ENCODE measurements around the gene ATP5F1C. TPM values are rescaled to one million over a fixed set of nuclear protein-coding genes. Genes with fewer than 3 reads are reported as not detected.

Gene ATP5F1C
- total and polyA plus RNA-seq, 2 experiments from 2014 or later = 332 to 537 TPM

DNA sequence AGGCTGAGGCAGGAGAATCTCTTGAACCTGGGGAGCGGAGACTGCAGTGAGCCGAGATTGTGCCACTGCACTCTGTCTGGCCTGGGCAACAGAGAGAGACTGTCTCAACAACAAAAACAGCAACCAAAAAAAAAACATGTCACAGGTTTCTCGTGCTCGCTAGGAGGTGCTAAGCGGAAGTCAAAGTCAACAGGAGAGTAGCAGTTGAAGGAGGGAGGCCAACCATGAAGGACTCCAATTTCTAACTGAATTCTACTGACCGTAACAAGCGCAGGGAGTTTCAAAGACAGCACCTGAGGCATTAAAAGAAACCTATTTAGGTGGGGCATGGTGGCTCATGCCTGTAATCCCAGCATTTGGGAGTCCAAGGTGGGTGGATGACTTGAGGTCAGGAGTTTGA lies 19.6 kb upstream of the ATP5F1C start:
- TF ChIP-seq ZNF331 (CRISPR knock-in tag; IDR thresholded peaks at IDR 0.05; ENCODE audit: low read depth) = no peak
- no peak for TF ChIP-seq REST (IDR thresholded peaks at IDR 0.05; ENCODE audit: unreplicated experiment)
- TF ChIP-seq, protein P1, sequence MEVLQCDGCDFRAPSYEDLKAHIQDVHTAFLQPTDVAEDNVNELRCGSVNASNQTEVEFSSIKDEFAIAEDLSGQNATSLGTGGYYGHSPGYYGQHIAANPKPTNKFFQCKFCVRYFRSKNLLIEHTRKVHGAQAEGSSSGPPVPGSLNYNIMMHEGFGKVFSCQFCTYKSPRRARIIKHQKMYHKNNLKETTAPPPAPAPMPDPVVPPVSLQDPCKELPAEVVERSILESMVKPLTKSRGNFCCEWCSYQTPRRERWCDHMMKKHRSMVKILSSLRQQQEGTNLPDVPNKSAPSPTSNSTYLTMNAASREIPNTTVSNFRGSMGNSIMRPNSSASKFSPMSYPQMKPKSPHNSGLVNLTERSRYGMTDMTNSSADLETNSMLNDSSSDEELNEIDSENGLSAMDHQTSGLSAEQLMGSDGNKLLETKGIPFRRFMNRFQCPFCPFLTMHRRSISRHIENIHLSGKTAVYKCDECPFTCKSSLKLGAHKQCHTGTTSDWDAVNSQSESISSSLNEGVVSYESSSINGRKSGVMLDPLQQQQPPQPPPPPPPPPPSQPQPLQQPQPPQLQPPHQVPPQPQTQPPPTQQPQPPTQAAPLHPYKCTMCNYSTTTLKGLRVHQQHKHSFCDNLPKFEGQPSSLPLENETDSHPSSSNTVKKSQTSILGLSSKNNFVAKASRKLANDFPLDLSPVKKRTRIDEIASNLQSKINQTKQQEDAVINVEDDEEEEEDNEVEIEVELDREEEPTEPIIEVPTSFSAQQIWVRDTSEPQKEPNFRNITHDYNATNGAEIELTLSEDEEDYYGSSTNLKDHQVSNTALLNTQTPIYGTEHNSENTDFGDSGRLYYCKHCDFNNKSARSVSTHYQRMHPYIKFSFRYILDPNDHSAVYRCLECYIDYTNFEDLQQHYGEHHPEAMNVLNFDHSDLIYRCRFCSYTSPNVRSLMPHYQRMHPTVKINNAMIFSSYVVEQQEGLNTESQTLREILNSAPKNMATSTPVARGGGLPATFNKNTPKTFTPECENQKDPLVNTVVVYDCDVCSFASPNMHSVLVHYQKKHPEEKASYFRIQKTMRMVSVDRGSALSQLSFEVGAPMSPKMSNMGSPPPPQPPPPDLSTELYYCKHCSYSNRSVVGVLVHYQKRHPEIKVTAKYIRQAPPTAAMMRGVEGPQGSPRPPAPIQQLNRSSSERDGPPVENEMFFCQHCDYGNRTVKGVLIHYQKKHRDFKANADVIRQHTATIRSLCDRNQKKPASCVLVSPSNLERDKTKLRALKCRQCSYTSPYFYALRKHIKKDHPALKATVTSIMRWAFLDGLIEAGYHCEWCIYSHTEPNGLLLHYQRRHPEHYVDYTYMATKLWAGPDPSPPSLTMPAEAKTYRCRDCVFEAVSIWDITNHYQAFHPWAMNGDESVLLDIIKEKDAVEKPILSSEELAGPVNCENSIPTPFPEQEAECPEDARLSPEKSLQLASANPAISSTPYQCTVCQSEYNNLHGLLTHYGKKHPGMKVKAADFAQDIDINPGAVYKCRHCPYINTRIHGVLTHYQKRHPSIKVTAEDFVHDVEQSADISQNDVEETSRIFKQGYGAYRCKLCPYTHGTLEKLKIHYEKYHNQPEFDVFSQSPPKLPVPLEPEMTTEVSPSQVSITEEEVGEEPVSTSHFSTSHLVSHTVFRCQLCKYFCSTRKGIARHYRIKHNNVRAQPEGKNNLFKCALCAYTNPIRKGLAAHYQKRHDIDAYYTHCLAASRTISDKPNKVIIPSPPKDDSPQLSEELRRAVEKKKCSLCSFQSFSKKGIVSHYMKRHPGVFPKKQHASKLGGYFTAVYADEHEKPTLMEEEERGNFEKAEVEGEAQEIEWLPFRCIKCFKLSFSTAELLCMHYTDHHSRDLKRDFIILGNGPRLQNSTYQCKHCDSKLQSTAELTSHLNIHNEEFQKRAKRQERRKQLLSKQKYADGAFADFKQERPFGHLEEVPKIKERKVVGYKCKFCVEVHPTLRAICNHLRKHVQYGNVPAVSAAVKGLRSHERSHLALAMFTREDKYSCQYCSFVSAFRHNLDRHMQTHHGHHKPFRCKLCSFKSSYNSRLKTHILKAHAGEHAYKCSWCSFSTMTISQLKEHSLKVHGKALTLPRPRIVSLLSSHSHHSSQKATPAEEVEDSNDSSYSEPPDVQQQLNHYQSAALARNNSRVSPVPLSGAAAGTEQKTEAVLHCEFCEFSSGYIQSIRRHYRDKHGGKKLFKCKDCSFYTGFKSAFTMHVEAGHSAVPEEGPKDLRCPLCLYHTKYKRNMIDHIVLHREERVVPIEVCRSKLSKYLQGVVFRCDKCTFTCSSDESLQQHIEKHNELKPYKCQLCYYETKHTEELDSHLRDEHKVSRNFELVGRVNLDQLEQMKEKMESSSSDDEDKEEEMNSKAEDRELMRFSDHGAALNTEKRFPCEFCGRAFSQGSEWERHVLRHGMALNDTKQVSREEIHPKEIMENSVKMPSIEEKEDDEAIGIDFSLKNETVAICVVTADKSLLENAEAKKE (CRISPR knock-in tag; IDR thresholded peaks at IDR 0.05) = no peak
- TF ChIP-seq JUNB (IDR thresholded peaks at IDR 0.05; ENCODE audit: unreplicated experiment) = no peak
- no peak for TF ChIP-seq CREB1 (CRISPR knock-in tag; IDR thresholded peaks at IDR 0.05; ENCODE audit: low read depth)
- no peak for TF ChIP-seq ZNF114 (CRISPR knock-in tag; IDR thresholded peaks at IDR 0.05)
- no peak for TF ChIP-seq POLR2AphosphoS5 (IDR thresholded peaks at IDR 0.05; ENCODE audit: low read depth)
- no peak for TF ChIP-seq EZH2phosphoT487 (IDR thresholded peaks at IDR 0.05; ENCODE audit: unreplicated experiment)
- TF ChIP-seq NANOG (IDR thresholded peaks at IDR 0.05; ENCODE audit: borderline replicate concordance) = no peak
- TF ChIP-seq EZH2 (IDR thresholded peaks at IDR 0.05; ENCODE audit: low read depth, unreplicated experiment) = no peak
- TF ChIP-seq, protein P2, sequence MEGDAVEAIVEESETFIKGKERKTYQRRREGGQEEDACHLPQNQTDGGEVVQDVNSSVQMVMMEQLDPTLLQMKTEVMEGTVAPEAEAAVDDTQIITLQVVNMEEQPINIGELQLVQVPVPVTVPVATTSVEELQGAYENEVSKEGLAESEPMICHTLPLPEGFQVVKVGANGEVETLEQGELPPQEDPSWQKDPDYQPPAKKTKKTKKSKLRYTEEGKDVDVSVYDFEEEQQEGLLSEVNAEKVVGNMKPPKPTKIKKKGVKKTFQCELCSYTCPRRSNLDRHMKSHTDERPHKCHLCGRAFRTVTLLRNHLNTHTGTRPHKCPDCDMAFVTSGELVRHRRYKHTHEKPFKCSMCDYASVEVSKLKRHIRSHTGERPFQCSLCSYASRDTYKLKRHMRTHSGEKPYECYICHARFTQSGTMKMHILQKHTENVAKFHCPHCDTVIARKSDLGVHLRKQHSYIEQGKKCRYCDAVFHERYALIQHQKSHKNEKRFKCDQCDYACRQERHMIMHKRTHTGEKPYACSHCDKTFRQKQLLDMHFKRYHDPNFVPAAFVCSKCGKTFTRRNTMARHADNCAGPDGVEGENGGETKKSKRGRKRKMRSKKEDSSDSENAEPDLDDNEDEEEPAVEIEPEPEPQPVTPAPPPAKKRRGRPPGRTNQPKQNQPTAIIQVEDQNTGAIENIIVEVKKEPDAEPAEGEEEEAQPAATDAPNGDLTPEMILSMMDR (conservative IDR thresholded peaks at IDR 0.05; ENCODE audit: low read depth in 2 of 2) = no peak
- no peak for TF ChIP-seq STAT1 (IDR thresholded peaks at IDR 0.05; ENCODE audit: unreplicated experiment)
- no peak for TF ChIP-seq ETS1 (IDR thresholded peaks at IDR 0.05)
- Histone ChIP-seq H3F3A (replicated peaks; ENCODE audit: low read depth) (no peaks in the 10 kb centered on the region), H3K4me1 (ENCODE audit: insufficient read depth) (no peaks in the 10 kb centered on the region), H3K4me3 (no peak overlapping the region), H4K20me1 (replicated peaks; ENCODE audit: insufficient read depth) (no peaks in the 10 kb centered on the region; the same call in none of the 2 replicates), H3K4me2 (no peak overlapping the region), H3K27ac (ENCODE audit: low read depth) (no peak overlapping the region), H3K27me3 (ENCODE audit: insufficient read depth) (no peaks in the 10 kb centered on the region), H3K9me2 (ENCODE audit: insufficient read depth) (no peaks in the 10 kb centered on the region), H2AFZ (no peak overlapping the region), H3K79me2 (replicated peaks; ENCODE audit: insufficient read depth) (0 out of 2 replicates have a peak, but pooled peaks cover 4% of the 10 kb centered on the region), H3K36me3 (ENCODE audit: insufficient read depth) (peaks cover 31% of the 10 kb centered on the region)
- DNase-seq (ENCODE audit: low spot score) (no peak), ATAC-seq (no peak)
- Mint-ChIP-seq H3K4me1 (no peaks in the 10 kb centered on the region), H3K4me3 (no peak overlapping the region), H3K27ac (no peak overlapping the region), H3K27me3 (ENCODE audit: insufficient read depth, low read depth, poor library complexity) (peaks cover 1% of the 10 kb centered on the region), H3K36me3 (ENCODE audit: low read depth) (peaks cover 54% of the 10 kb centered on the region), H3K9me3 (no peaks in the 10 kb centered on the region)

All from GM23338 (cell line).